B cell (primary cell): ENCODE results near the gene TAS1R1. TPM values are rescaled to one million over a fixed set of nuclear protein-coding genes. Genes with fewer than 3 reads are reported as not detected.

Experiments used
- ATAC-seq: fragments of 200-7000 bp; cut with Tn5 transposase; one replicate; pipeline ENCODE4 v1.10.0; 2021; ENCODE audit warnings: low read depth, mild to moderate bottlenecking, moderate number of reproducible peaks, moderate library complexity
- CTCF ChIA-PET: fragments of 350-600 bp; sonication (Branson Sonifier 250); formaldehyde crosslinking; loops from one replicate; lab custom pipeline; 2021; ENCODE audit warnings: antibody characterized with exemption, inconsistent platforms; lab: Charles Lee
- POLR2A ChIA-PET: fragments of 350-600 bp; sonication (Branson Sonifier 250); formaldehyde crosslinking; loops from one replicate; lab custom pipeline; 2021; ENCODE audit warnings: antibody characterized with exemption; lab: Charles Lee
- DNase-seq: peaks from one replicate; pipeline ENCODE4 v3.0.0; 2013
- H2AFZ ChIP-seq: 2 replicates; pipeline ENCODE4 v1.6.1; 2012; ENCODE audit warnings: mild to moderate bottlenecking, low read depth, low read length; ENCODE audit not compliant: insufficient read depth, poor library complexity, severe bottlenecking
- H3K27ac ChIP-seq, 2 donors: 1 replicate in 1 of 2; 2 replicates in 1 of 2; pipeline ENCODE4 v1.5.1; 2012 to 2013; ENCODE audit warnings: low read length in 2 of 2, mild to moderate bottlenecking in 2 of 2, moderate library complexity in 1 of 2
- H3K27me3 ChIP-seq, 4 experiments: fragments of 200-600 bp in 1 of 4; sonication (generic) in 1 of 4; replicated peaks in 1 of 4; 1 replicate in 2 of 4; 2 replicates in 2 of 4; pipeline versions ENCODE4 v1.6.1 to v1.7.0; 2013 to 2016; ENCODE audit warnings: low read length in 3 of 4, mild to moderate bottlenecking in 2 of 4, mixed read lengths in 1 of 4, moderate library complexity in 1 of 4; ENCODE audit not compliant: insufficient read depth in 4 of 4, control insufficient read depth in 3 of 4; ENCODE audit errors: control extremely low read depth in 1 of 4
- H3K36me3 ChIP-seq, 2 experiments: replicated peaks in 1 of 2; 1 replicate in 1 of 2; 2 replicates in 1 of 2; pipeline versions ENCODE4 v1.6.1 to v1.7.1; 2013; ENCODE audit warnings: low read length in 1 of 2; ENCODE audit not compliant: insufficient read depth in 2 of 2, control insufficient read depth in 1 of 2; ENCODE audit errors: control extremely low read depth in 1 of 2, extremely low read depth in 1 of 2
- H3K4me1 ChIP-seq, 2 donors: fragments of 200-600 bp in 1 of 2; sonication (generic) in 1 of 2; 1 replicate in 1 of 2; 2 replicates in 1 of 2; pipeline versions ENCODE4 v1.5.1 to v1.6.1; 2013 to 2017; ENCODE audit warnings: low read length in 2 of 2; ENCODE audit not compliant: control insufficient read depth in 2 of 2, insufficient read depth in 2 of 2
- H3K4me2 ChIP-seq: replicated peaks from 2 replicates; pipeline ENCODE3; 2012; ENCODE audit warnings: mild to moderate bottlenecking, low read depth, low read length; ENCODE audit not compliant: poor library complexity, severe bottlenecking
- H3K4me3 ChIP-seq, 5 experiments: fragments of 200-600 bp in 1 of 5; sonication (generic) in 1 of 5; 1 replicate in 3 of 5; 2 replicates in 2 of 5; pipeline versions ENCODE4 v1.5.1 to v1.7.0; 2011 to 2016; ENCODE audit warnings: low read length in 4 of 5, mild to moderate bottlenecking in 4 of 5, low read depth in 2 of 5, control low read depth in 1 of 5, moderate library complexity in 1 of 5; ENCODE audit not compliant: insufficient read depth in 1 of 5; ENCODE audit errors: control extremely low read depth in 1 of 5, extremely low read depth in 1 of 5
- H3K79me2 ChIP-seq: fragments of 200-600 bp; sonication (generic); one replicate; pipeline ENCODE4 v1.6.0; 2016; ENCODE audit warnings: low read length; ENCODE audit not compliant: control insufficient read depth, insufficient read depth
- H3K9ac ChIP-seq: fragments of 200-600 bp; sonication (generic); 2 replicates; pipeline ENCODE4 v1.6.1; 2017; ENCODE audit warnings: mild to moderate bottlenecking, low read length, moderate library complexity
- H3K9me3 ChIP-seq, 3 donors: one replicate each; pipeline versions ENCODE4 v1.6.1 to v1.7.1; 2013; ENCODE audit warnings: low read length in 2 of 3; ENCODE audit not compliant: control insufficient read depth in 2 of 3, insufficient read depth in 1 of 3; ENCODE audit errors: control extremely low read depth in 1 of 3
- H4K20me1 ChIP-seq: 2 replicates; pipeline ENCODE4 v1.6.0; 2012; ENCODE audit warnings: mild to moderate bottlenecking, low read length; ENCODE audit not compliant: insufficient read depth, control insufficient read depth, poor library complexity, severe bottlenecking
- H3K27ac Mint-ChIP-seq: one replicate; pipeline ENCODE4 v1.8.0; 2021; ENCODE audit warnings: mixed read lengths
- H3K27me3 Mint-ChIP-seq: one replicate; pipeline ENCODE4 v1.8.0; 2021; ENCODE audit warnings: mixed read lengths
- H3K4me1 Mint-ChIP-seq: one replicate; pipeline ENCODE4 v1.8.0; 2021; ENCODE audit warnings: mixed read lengths
- H3K4me3 Mint-ChIP-seq: one replicate; pipeline ENCODE4 v1.8.0; 2021; ENCODE audit warnings: mixed read lengths
- H3K9me3 Mint-ChIP-seq: one replicate; pipeline ENCODE4 v1.8.0; 2022; ENCODE audit warnings: mixed read lengths; ENCODE audit not compliant: insufficient read depth
- CTCF ChIP-seq: fragments of 200-600 bp; IDR thresholded peaks from one replicate; pipeline ENCODE4 v1.8.0; 2022; ENCODE audit warnings: antibody characterized with exemption, mild to moderate bottlenecking
- EZH2 ChIP-seq: IDR thresholded peaks from 2 replicates; pipeline ENCODE4 v1.6.1; 2012; ENCODE audit warnings: borderline replicate concordance, low read depth, mild to moderate bottlenecking, moderate library complexity, low read length; ENCODE audit not compliant: insufficient read depth, poor library complexity, severe bottlenecking
- WGBS: methylation state at CpG from one replicate; pipeline ENCODE4 v1.1.5; 2013; ENCODE audit warnings: missing lambda C conversion rate; ENCODE audit not compliant: insufficient coverage; 5-methylcytosine and 5-hydroxymethylcytosine counted together
- intact Hi-C: fragments of 100-400 bp; cut with micrococcal nuclease; formaldehyde crosslinking; loops from one replicate; pipeline ENCODE4 v1.10.0; 2022
- polyA plus RNA-seq: library from polyadenylated mRNA; depleted of rRNA; stranded (reverse); fragments of >200 nt; gene quantifications from 2 replicates; pipeline ENCODE4 v1.2.3, GENCODE V29; 2012
- total RNA-seq, 2 donors: library from RNA; stranded (reverse); fragments of 120-200 nt in 1 of 2; gene quantifications; 1 replicate in 1 of 2; 2 replicates in 1 of 2; pipeline versions ENCODE4 v1.2.3 to v1.2.4, GENCODE V29; 2013 to 2022

The TAS1R1 gene
- total and polyA plus RNA-seq, 2 donors (not counting 1 experiment from before 2014, with no cell fraction given): 0.09 TPM; not detected in 1

- WGBS: 93% methylated on average over 7 of the region's 7 CpGs
- Histone ChIP-seq H3K27me3 (no peaks in the 10 kb centered on the region), H3K27ac (no peak overlapping the region), H3K79me2 (peaks cover 10% of the 10 kb centered on the region), H3K4me3 (no peak overlapping the region), H2AFZ (no peak overlapping the region), H3K4me1 (peaks cover 0 to 18% of the 10 kb centered on the region in 2 donors), H3K4me2 (no peak overlapping the region), H3K9me3 (no peaks in the 10 kb centered on the region), H3K9ac (no peak overlapping the region), H3K36me3 (peaks cover 0 to 60% of the 10 kb centered on the region in 2 experiments), H4K20me1 (peaks cover 54% of the 10 kb centered on the region)
- H3K27ac Mint-ChIP-seq: no peak overlapping the region
- POLR2A ChIA-PET: interaction anchor here (1.2 kb wide), 1 partner anchor 13 kb away, joined by 4 read pairs; the partner anchor contains the start of gene KLHL21
- DNase-seq (no peak), ATAC-seq (no peak)
- CTCF ChIA-PET: interaction anchor here (0.6 kb wide), 1 partner anchor 37 kb away, joined by 3 read pairs; no protein-coding TSS in a partner anchor
- H3K4me3 Mint-ChIP-seq: no peak overlapping the region
- no peaks in the 10 kb centered on the region for H3K9me3 Mint-ChIP-seq
- peaks cover 8% of the 10 kb centered on the region for H3K4me1 Mint-ChIP-seq
- H3K27me3 Mint-ChIP-seq: no peaks in the 10 kb centered on the region
- intact Hi-C loops: no loop called here
- TF ChIP-seq EZH2 (no peak), CTCF (no peak)
Measured at GRCh38 chr1:6590046-6590445, 34.9 kb downstream of the TAS1R1 start.

DNA sequence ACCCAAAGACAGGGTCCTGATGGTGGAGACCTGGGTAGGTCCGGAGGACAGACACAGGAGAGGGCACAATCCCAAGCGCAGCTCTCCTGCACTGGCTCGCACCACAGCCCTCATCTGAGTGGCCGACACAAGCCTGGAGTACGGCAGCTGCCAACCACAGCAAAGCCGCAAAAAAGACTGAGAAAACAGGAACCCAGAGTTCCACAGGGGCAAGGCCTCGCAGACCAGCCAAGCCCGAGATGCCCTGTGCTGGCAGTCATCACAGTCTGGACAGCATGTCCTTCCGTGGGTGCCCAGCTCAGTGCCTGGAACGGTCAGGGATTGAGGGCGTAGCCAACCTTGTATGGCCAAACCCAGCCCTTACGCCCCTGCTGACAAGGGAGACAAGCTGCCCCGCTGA, 36.1 kb downstream of the TAS1R1 start:
- 27% methylated on average over 13 of the region's 13 CpGs for WGBS
- peaks cover 45% of the 10 kb centered on the region for H4K20me1 ChIP-seq
- no peaks in the 10 kb centered on the region for H3K27me3 ChIP-seq
- ATAC-seq (peak; percentile 13), DNase-seq (no peak)
- ChIA-PET POLR2A (no interaction called here), CTCF (interaction anchor here (1.0 kb wide), 1 partner anchor 36 kb away, joined by 4 read pairs; no protein-coding TSS in a partner anchor)
- Mint-ChIP-seq H3K27me3 (no peaks in the 10 kb centered on the region), H3K27ac (no peak overlapping the region), H3K4me3 (no peak overlapping the region), H3K9me3 (no peaks in the 10 kb centered on the region), H3K4me1 (peaks cover 9% of the 10 kb centered on the region)
- no peak overlapping the region for H3K27ac ChIP-seq
- TF ChIP-seq CTCF (no peak), EZH2 (no peak)
- intact Hi-C loops: no loop called here
- H3K4me3 ChIP-seq: no peak overlapping the region
- H3K36me3 ChIP-seq: peaks cover 0 to 68% of the 10 kb centered on the region in 2 experiments
- peaks cover 6% of the 10 kb centered on the region for H3K79me2 ChIP-seq
- H3K9me3 ChIP-seq: no peaks in the 10 kb centered on the region
- peaks cover 0 to 18% of the 10 kb centered on the region in 2 donors for H3K4me1 ChIP-seq
- no peak overlapping the region for H3K9ac ChIP-seq
- no peak overlapping the region for H3K4me2 ChIP-seq
- H2AFZ ChIP-seq: no peak overlapping the region
